NCI-H446 (cell line): ENCODE results near the gene PPIE.
"Not testable (repeated sequence)": the region's sequence is repeated elsewhere in the genome, so short reads cannot be mapped to it uniquely, and the experiment has no call there.

Experiments used
- DNase-seq, 2 experiments: peaks; one replicate each; lab custom pipeline; 2025; lab: John Stamatoyannopoulos, UW

PPIE gene

GRCh38 chr1:39758556-39759435 is 20.1 kb downstream of the PPIE start:
- DNase-seq: no peak

GRCh38 chr1:39759436-39759726 is 20.7 kb downstream of the PPIE start:
- no peak for DNase-seq

GRCh38 chr1:39760074-39761008 is 21.7 kb downstream of the PPIE start:
- DNase-seq: no peak

GRCh38 chr1:39761016-39761415 is 22.3 kb downstream of the PPIE start:
- no peak for DNase-seq

- DNase-seq: no peak
These were observed 23.0 kb downstream of the PPIE start for GRCh38 chr1:39761557-39762260.

- no peak for DNase-seq
These were observed 24.2 kb downstream of the PPIE start for GRCh38 chr1:39762550-39763540.

- not testable (repeated sequence) for DNase-seq
These were observed 25.1 kb downstream of the PPIE start for GRCh38 chr1:39763619-39764374.

- DNase-seq: not testable (repeated sequence)
These were observed 25.8 kb downstream of the PPIE start for GRCh38 chr1:39764512-39764911.

GRCh38 chr1:39766466-39766865 is 27.8 kb downstream of the PPIE start:
- DNase-seq: not testable (repeated sequence)

- DNase-seq: not testable (repeated sequence)
These were observed 30.8 kb downstream of the PPIE start for GRCh38 chr1:39769502-39769901.

- DNase-seq: not testable (repeated sequence)
These were observed 31.7 kb downstream of the PPIE start for GRCh38 chr1:39770100-39771021.

GRCh38 chr1:39771022-39771532 is 32.4 kb downstream of the PPIE start, which contains the start of gene OXCT2:
OXCT2 (minus strand) TSS chr1:39771348; CDS start chr1:39771255, 93 bp downstream.
- DNase-seq: not testable (repeated sequence)

- not testable (repeated sequence) for DNase-seq
These were observed 34.8 kb downstream of the PPIE start for GRCh38 chr1:39773369-39773979.

GRCh38 chr1:39775141-39775540 is 36.5 kb downstream of the PPIE start:
- not testable (repeated sequence) for DNase-seq

GRCh38 chr1:39775676-39776399 is 37.2 kb downstream of the PPIE start:
- DNase-seq: not testable (repeated sequence)

GRCh38 chr1:39776400-39776713 is 37.7 kb downstream of the PPIE start:
- DNase-seq: no peak

GRCh38 chr1:39776886-39777285 is 38.2 kb downstream of the PPIE start:
- no peak for DNase-seq

GRCh38 chr1:39777306-39777705 is 38.6 kb downstream of the PPIE start:
- DNase-seq: no peak
